Activated naive CD8-positive, alpha-beta T cell treated with anti-CD3 and anti-CD28 coated beads, Interleukin-2, amount 10 ng/mL, durations not matched to agents 7 days and 5 days (primary cell): ENCODE results near the gene TPM2. TPM values are rescaled to one million over a fixed set of nuclear protein-coding genes. Genes with fewer than 3 reads are reported as not detected.

ENCODE experiments used
- ATAC-seq: fragments of 150-1000 bp; cut with Tn5 transposase; one replicate; pipeline ENCODE4 v1.10.0; 2021; ENCODE audit warnings: low read depth, moderate library complexity
- POLR2A ChIA-PET: fragments of 350-600 bp; sonication (Branson Sonifier 250); formaldehyde crosslinking; loops from one replicate; lab custom pipeline; 2021; ENCODE audit warnings: antibody characterized with exemption; lab: Charles Lee
- DNase-seq: peaks from one replicate; pipeline ENCODE4 v3.0.0; 2021
- H3K27ac Mint-ChIP-seq: one replicate; pipeline ENCODE4 v1.8.0; 2022; ENCODE audit warnings: mild to moderate bottlenecking, mixed read lengths
- H3K27me3 Mint-ChIP-seq: one replicate; pipeline ENCODE4 v1.8.0; 2022; ENCODE audit warnings: mild to moderate bottlenecking, moderate library complexity, mixed read lengths
- H3K36me3 Mint-ChIP-seq: one replicate; pipeline ENCODE4 v1.8.0; 2021; ENCODE audit warnings: mild to moderate bottlenecking, mixed read lengths
- H3K4me1 Mint-ChIP-seq: one replicate; pipeline ENCODE4 v1.8.0; 2021; ENCODE audit warnings: mixed read lengths
- H3K4me3 Mint-ChIP-seq: one replicate; pipeline ENCODE4 v1.8.0; 2022; ENCODE audit warnings: mild to moderate bottlenecking, moderate library complexity, mixed read lengths
- H3K9me3 Mint-ChIP-seq: one replicate; pipeline ENCODE4 v1.8.0; 2021; ENCODE audit warnings: mixed read lengths
- total RNA-seq, 2 experiments: library from RNA; stranded (reverse); gene quantifications; one replicate each; pipeline ENCODE4 v1.2.3, GENCODE V29; 2021

Gene TPM2
- total RNA-seq, 2 experiments from 2014 or later = 35.7 to 36.9 TPM

- H3K27me3 Mint-ChIP-seq = no peaks in the 10 kb centered on the region
- H3K4me1 Mint-ChIP-seq = peaks cover 14% of the 10 kb centered on the region
- POLR2A ChIA-PET = interaction anchor here (0.9 kb wide), 1 partner anchor 70 kb away, joined by 3 read pairs; no protein-coding TSS in a partner anchor
- no peak overlapping the region for H3K4me3 Mint-ChIP-seq
- no peaks in the 10 kb centered on the region for H3K36me3 Mint-ChIP-seq
- no peaks in the 10 kb centered on the region for H3K9me3 Mint-ChIP-seq
- ATAC-seq = no peak
- no peak overlapping the region for H3K27ac Mint-ChIP-seq
- DNase-seq = no peak
These were observed 2.4 kb downstream of the TPM2 start for GRCh38 chr9:35687306-35687705.

GRCh38 chr9:35686222-35687203, 3.2 kb downstream of the TPM2 start:
- Mint-ChIP-seq H3K27me3 (no peaks in the 10 kb centered on the region), H3K27ac (no peak overlapping the region), H3K4me1 (peaks cover 10% of the 10 kb centered on the region), H3K4me3 (no peak overlapping the region), H3K9me3 (no peaks in the 10 kb centered on the region), H3K36me3 (no peaks in the 10 kb centered on the region)
- POLR2A ChIA-PET = interaction anchor here (1.0 kb wide), 1 partner anchor 11 kb away, joined by 3 read pairs; no protein-coding TSS in a partner anchor
- ATAC-seq = no peak
- no peak for DNase-seq

- Mint-ChIP-seq H3K27ac (no peak overlapping the region), H3K27me3 (no peaks in the 10 kb centered on the region)
- POLR2A ChIA-PET = interaction anchor here (1.6 kb wide), 1 partner anchor 21 kb away, joined by 5 read pairs; the partner anchor contains the start of gene ARHGEF39
These were observed 4.2 kb downstream of the TPM2 start for GRCh38 chr9:35685506-35685905.

GRCh38 chr9:35684921-35685320, 4.8 kb downstream of the TPM2 start:
- DNase-seq = no peak
- no peaks in the 10 kb centered on the region for H3K36me3 Mint-ChIP-seq
- ATAC-seq = no peak
- H3K9me3 Mint-ChIP-seq = no peaks in the 10 kb centered on the region
- POLR2A ChIA-PET = interaction anchor here (1.6 kb wide), 1 partner anchor 20 kb away, joined by 5 read pairs; the partner anchor contains the start of gene ARHGEF39
- H3K27me3 Mint-ChIP-seq = no peaks in the 10 kb centered on the region
- no peak overlapping the region for H3K4me3 Mint-ChIP-seq
- no peak overlapping the region for H3K27ac Mint-ChIP-seq
- peaks cover 10% of the 10 kb centered on the region for H3K4me1 Mint-ChIP-seq

More at GRCh38 chr9:35685506-35685905, 4.2 kb downstream of the TPM2 start:
- Mint-ChIP-seq H3K4me3 (no peak overlapping the region), H3K36me3 (no peaks in the 10 kb centered on the region), H3K9me3 (no peaks in the 10 kb centered on the region), H3K4me1 (peaks cover 10% of the 10 kb centered on the region)
- DNase-seq (no peak), ATAC-seq (no peak)

GRCh38 chr9:35683323-35683722, 6.4 kb downstream of the TPM2 start:
- Mint-ChIP-seq H3K4me1 (peaks cover 2% of the 10 kb centered on the region), H3K9me3 (no peaks in the 10 kb centered on the region), H3K27me3 (no peaks in the 10 kb centered on the region), H3K36me3 (no peaks in the 10 kb centered on the region), H3K27ac (no peak overlapping the region), H3K4me3 (no peak overlapping the region)
- no peak for DNase-seq
- POLR2A ChIA-PET = interaction anchor here (0.7 kb wide), 1 partner anchor 18 kb away, joined by 3 read pairs; the partner anchor contains the start of gene ARHGEF39
- ATAC-seq = no peak

GRCh38 chr9:35682520-35683315, 7.0 kb downstream of the TPM2 start:
- no peaks in the 10 kb centered on the region for H3K9me3 Mint-ChIP-seq
- DNase-seq = no peak
- H3K36me3 Mint-ChIP-seq = no peaks in the 10 kb centered on the region
- no peak for ATAC-seq
- no peak overlapping the region for H3K4me3 Mint-ChIP-seq
- no peak overlapping the region for H3K27ac Mint-ChIP-seq
- peaks cover 2% of the 10 kb centered on the region for H3K27me3 Mint-ChIP-seq
- peaks cover 2% of the 10 kb centered on the region for H3K4me1 Mint-ChIP-seq
- POLR2A ChIA-PET = interaction anchor here (0.7 kb wide), 1 partner anchor 17 kb away, joined by 3 read pairs; the partner anchor contains the start of gene ARHGEF39

GRCh38 chr9:35682051-35682450, 7.7 kb downstream of the TPM2 start:
- H3K27me3 Mint-ChIP-seq = peaks cover 6% of the 10 kb centered on the region

GRCh38 chr9:35681341-35682002, 8.3 kb downstream of the TPM2 start:
- DNase-seq (no peak), ATAC-seq (no peak)
- Mint-ChIP-seq H3K4me3 (no peak overlapping the region), H3K27me3 (peaks cover 6% of the 10 kb centered on the region), H3K36me3 (no peaks in the 10 kb centered on the region), H3K27ac (no peak overlapping the region), H3K9me3 (no peaks in the 10 kb centered on the region), H3K4me1 (peaks cover 5% of the 10 kb centered on the region)
- POLR2A ChIA-PET = no interaction called here

More at GRCh38 chr9:35682051-35682450, 7.7 kb downstream of the TPM2 start:
- Mint-ChIP-seq H3K4me3 (no peak overlapping the region), H3K9me3 (no peaks in the 10 kb centered on the region), H3K27ac (no peak overlapping the region), H3K36me3 (no peaks in the 10 kb centered on the region), H3K4me1 (peaks cover 2% of the 10 kb centered on the region)
- ATAC-seq (no peak), DNase-seq (no peak)
- POLR2A ChIA-PET = no interaction called here

GRCh38 chr9:35680331-35681105, 9.2 kb downstream of the TPM2 start:
- ATAC-seq (no peak), DNase-seq (no peak)
- Mint-ChIP-seq H3K4me1 (peaks cover 8% of the 10 kb centered on the region), H3K4me3 (no peak overlapping the region), H3K9me3 (no peaks in the 10 kb centered on the region), H3K27me3 (peaks cover 8% of the 10 kb centered on the region), H3K27ac (no peak overlapping the region), H3K36me3 (no peaks in the 10 kb centered on the region)
- POLR2A ChIA-PET = interaction anchor here (1.4 kb wide), 1 partner anchor 52 kb away, joined by 4 read pairs; the partner anchor contains the start of genes CREB3 and TLN1

GRCh38 chr9:35679766-35680330, 9.9 kb downstream of the TPM2 start:
- DNase-seq = no peak
- POLR2A ChIA-PET = interaction anchor here (1.4 kb wide), 1 partner anchor 52 kb away, joined by 4 read pairs; the partner anchor contains the start of genes CREB3 and TLN1
- Mint-ChIP-seq H3K4me1 (peaks cover 8% of the 10 kb centered on the region), H3K27me3 (peaks cover 12% of the 10 kb centered on the region), H3K27ac (no peak overlapping the region), H3K4me3 (no peak overlapping the region), H3K36me3 (no peaks in the 10 kb centered on the region), H3K9me3 (no peaks in the 10 kb centered on the region)
- ATAC-seq = no peak

GRCh38 chr9:35679091-35679490, 10.6 kb downstream of the TPM2 start:
- Mint-ChIP-seq H3K36me3 (no peaks in the 10 kb centered on the region), H3K9me3 (no peaks in the 10 kb centered on the region), H3K27ac (no peak overlapping the region), H3K27me3 (peaks cover 20% of the 10 kb centered on the region), H3K4me1 (peaks cover 12% of the 10 kb centered on the region), H3K4me3 (no peak overlapping the region)
- DNase-seq (no peak), ATAC-seq (no peak)
- POLR2A ChIA-PET = interaction anchor here (1.4 kb wide), 1 partner anchor 53 kb away, joined by 4 read pairs; the partner anchor contains the start of genes CREB3 and TLN1
